ENCODE measurements around the gene CWF19L2.

GRCh38 chr11:107505647-107506225 is 48.1 kb upstream of the CWF19L2 start:
- TF ChIP-seq CTCF (conservative IDR thresholded peaks at IDR 0.05; ENCODE audit: low read length) = no peak
- TF ChIP-seq EZH2phosphoT487 (IDR thresholded peaks at IDR 0.05; ENCODE audit: borderline replicate concordance) = no peak
